Keratinocyte (primary cell): ENCODE results near the gene XRCC3. TPM values are rescaled to one million over a fixed set of nuclear protein-coding genes. Genes with fewer than 3 reads are reported as not detected.

Source experiments
- DNase-seq: peaks from one replicate; pipeline ENCODE4 v3.0.0-alpha.2; 2011; ENCODE audit warnings: low read depth, missing footprints, low spot score
- FAIRE-seq: peaks from 2 replicates; lab custom pipeline; 2011; peaks lifted over from hg19 to GRCh38; lab: Jason Lieb, UNC
- H2AFZ ChIP-seq: 2 replicates; pipeline ENCODE4 v1.6.0; 2012; ENCODE audit warnings: low read length, control low read depth, inconsistent platforms; ENCODE audit not compliant: control insufficient read depth
- H3K27ac ChIP-seq: 2 replicates; pipeline ENCODE4 v1.5.1; 2011; ENCODE audit warnings: low read length; ENCODE audit not compliant: control insufficient read depth, insufficient read depth
- H3K27me3 ChIP-seq: 3 replicates; pipeline ENCODE4 v1.6.0; 2011; ENCODE audit warnings: low read length; ENCODE audit not compliant: control insufficient read depth, insufficient read depth; ENCODE audit errors: extremely low read depth
- H3K36me3 ChIP-seq, 2 experiments: 2 replicates in 1 of 2; 3 replicates in 1 of 2; pipeline ENCODE4 v1.5.1; 2011; ENCODE audit warnings: low read length in 2 of 2, mild to moderate bottlenecking in 1 of 2; ENCODE audit not compliant: control insufficient read depth in 2 of 2, insufficient read depth in 2 of 2; ENCODE audit errors: extremely low read depth in 1 of 2
- H3K4me1 ChIP-seq: 3 replicates; pipeline ENCODE4 v1.5.1; 2011; ENCODE audit warnings: low read length; ENCODE audit not compliant: control insufficient read depth, insufficient read depth; ENCODE audit errors: extremely low read depth
- H3K4me2 ChIP-seq: 3 replicates; pipeline ENCODE4 v1.6.0; 2011; ENCODE audit warnings: low read depth, low read length; ENCODE audit not compliant: control insufficient read depth, insufficient read depth; ENCODE audit errors: extremely low read depth
- H3K4me3 ChIP-seq, 3 experiments: fragments of 200-600 bp in 1 of 3; sonication (generic) in 1 of 3; 2 replicates in 2 of 3; 3 replicates in 1 of 3; pipeline ENCODE4 v1.5.1; 2011 to 2016; ENCODE audit warnings: low read length in 3 of 3, mild to moderate bottlenecking in 3 of 3, control low read depth in 2 of 3, inconsistent platforms in 1 of 3, low read depth in 1 of 3, mixed read lengths in 1 of 3, mixed run types in 1 of 3, moderate library complexity in 1 of 3; ENCODE audit not compliant: control insufficient read depth in 2 of 3, insufficient read depth in 2 of 3; ENCODE audit errors: extremely low read depth in 1 of 3
- H3K79me2 ChIP-seq: 2 replicates; pipeline ENCODE4 v1.6.0; 2012; ENCODE audit warnings: low read length; ENCODE audit not compliant: control insufficient read depth, insufficient read depth
- H3K9ac ChIP-seq: 3 replicates; pipeline ENCODE4 v1.6.0; 2011; ENCODE audit warnings: low read length; ENCODE audit not compliant: control insufficient read depth, insufficient read depth; ENCODE audit errors: extremely low read depth
- H3K9me1 ChIP-seq: 3 replicates; pipeline ENCODE4 v1.6.0; 2011; ENCODE audit warnings: low read length; ENCODE audit not compliant: control insufficient read depth, insufficient read depth; ENCODE audit errors: extremely low read depth
- H3K9me3 ChIP-seq: 2 replicates; pipeline ENCODE4 v1.5.1; 2012; ENCODE audit warnings: low read depth, low read length; ENCODE audit not compliant: control insufficient read depth
- H4K20me1 ChIP-seq: 3 replicates; pipeline ENCODE4 v1.6.0; 2011; ENCODE audit warnings: low read length; ENCODE audit not compliant: control insufficient read depth, insufficient read depth; ENCODE audit errors: extremely low read depth
- EZH2 ChIP-seq: IDR thresholded peaks from one replicate; pipeline ENCODE4 v1.6.1; 2012; ENCODE audit warnings: inconsistent platforms, mild to moderate bottlenecking, low read length, moderate library complexity
- dilution Hi-C: fragments of 300-500 bp; cut with MboI; formaldehyde crosslinking; loops from one replicate; pipeline ENCODE4 v1.7.0; 2020; ENCODE audit warnings: low sequenced_read_pairs; ENCODE audit not compliant: extremely low pct_ligation_motif_present
- polyA plus RNA-seq, 5 experiments: library from polyadenylated mRNA; depleted of rRNA in 3 of 5; stranded (reverse) in 3 of 5; stranded (forward) in 1 of 5; unstranded in 1 of 5; fragments of >200 nt; gene quantifications; 1 replicate in 1 of 5; 2 replicates in 3 of 5; 3 replicates in 1 of 5; pipeline versions ENCODE4 v1.2.1 to v1.2.3, GENCODE V29; 2011 to 2012; ENCODE audit warnings: missing spikeins in 2 of 5, low read depth in 1 of 5, low replicate concordance in 1 of 5
- TF ChIP-seq, protein P1 (sequence below), 3 experiments: IDR thresholded peaks in 1 of 3; conservative IDR thresholded peaks in 1 of 3; optimal IDR thresholded peaks in 1 of 3; 2 replicates in 2 of 3; 3 replicates in 1 of 3; pipeline versions ENCODE3 to v1.5.1; 2011; ENCODE audit warnings: low read length in 3 of 3, mild to moderate bottlenecking in 3 of 3, moderate library complexity in 2 of 3, control low read depth in 1 of 3, inconsistent platforms in 1 of 3; ENCODE audit not compliant: insufficient read depth in 2 of 3; ENCODE audit errors: extremely low read depth in 1 of 3

XRCC3 gene
- polyA plus RNA-seq, 1 donor (not counting 4 experiments of a cell fraction or from before 2014, with no cell fraction given) = 21.0 TPM

DNA sequence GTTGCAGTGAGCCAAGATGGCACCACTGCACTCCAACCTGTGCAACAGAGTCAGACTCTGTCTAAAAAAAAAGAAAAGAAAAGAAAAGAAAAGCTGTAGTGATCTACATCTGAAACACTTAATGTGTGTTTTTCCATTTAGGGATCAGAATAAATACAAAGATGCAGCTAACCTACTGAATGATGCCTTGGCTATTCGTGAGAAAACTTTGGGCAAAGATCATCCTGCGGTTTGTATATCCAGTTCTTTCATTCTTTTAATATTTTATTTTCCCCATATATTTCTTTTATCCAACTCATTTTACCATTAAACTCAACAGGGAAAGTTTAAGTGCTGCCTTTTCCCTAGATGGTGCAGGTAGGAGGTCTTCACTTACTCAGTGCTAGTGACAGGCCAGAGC is 45.9 kb downstream of the XRCC3 start:
- peaks cover 24 to 38% of the 10 kb centered on the region in 2 experiments for H3K36me3 ChIP-seq
- H4K20me1 ChIP-seq = peaks cover 8% of the 10 kb centered on the region

DNA sequence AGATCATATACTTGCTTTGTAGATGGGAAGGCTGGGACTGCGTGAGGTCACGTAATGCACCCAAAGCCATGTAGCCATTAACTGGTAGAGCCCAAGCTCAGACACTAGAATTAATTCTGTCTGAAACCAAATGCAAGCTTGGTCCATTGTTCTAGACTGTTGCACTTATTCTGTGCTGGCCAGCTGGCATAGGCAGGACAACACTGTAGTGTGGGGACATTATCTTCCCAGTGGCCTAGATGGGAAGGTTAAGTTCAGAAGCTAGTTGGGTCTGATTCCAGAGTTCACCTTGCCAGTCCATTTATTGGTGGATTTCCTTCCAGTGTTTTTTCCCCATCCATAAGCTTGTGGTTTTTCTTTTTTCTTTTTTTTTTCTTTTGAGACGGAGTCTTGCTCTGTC is 47.1 kb downstream of the XRCC3 start:
- peaks cover 9% of the 10 kb centered on the region for H3K4me1 ChIP-seq
- dilution Hi-C loops = no loop called here
- peaks cover 34% of the 10 kb centered on the region for H3K79me2 ChIP-seq
- no peak overlapping the region for H3K4me3 ChIP-seq
- DNase-seq = no peak
- H3K9ac ChIP-seq = no peak overlapping the region
- H2AFZ ChIP-seq = no peak overlapping the region
- H3K27ac ChIP-seq = no peak overlapping the region
- no peaks in the 10 kb centered on the region for H3K9me3 ChIP-seq
- peaks cover 3% of the 10 kb centered on the region for H3K9me1 ChIP-seq
- peaks cover 8% of the 10 kb centered on the region for H4K20me1 ChIP-seq
- no peaks in the 10 kb centered on the region for H3K27me3 ChIP-seq
- no peak for TF ChIP-seq EZH2
- TF ChIP-seq, protein P1, sequence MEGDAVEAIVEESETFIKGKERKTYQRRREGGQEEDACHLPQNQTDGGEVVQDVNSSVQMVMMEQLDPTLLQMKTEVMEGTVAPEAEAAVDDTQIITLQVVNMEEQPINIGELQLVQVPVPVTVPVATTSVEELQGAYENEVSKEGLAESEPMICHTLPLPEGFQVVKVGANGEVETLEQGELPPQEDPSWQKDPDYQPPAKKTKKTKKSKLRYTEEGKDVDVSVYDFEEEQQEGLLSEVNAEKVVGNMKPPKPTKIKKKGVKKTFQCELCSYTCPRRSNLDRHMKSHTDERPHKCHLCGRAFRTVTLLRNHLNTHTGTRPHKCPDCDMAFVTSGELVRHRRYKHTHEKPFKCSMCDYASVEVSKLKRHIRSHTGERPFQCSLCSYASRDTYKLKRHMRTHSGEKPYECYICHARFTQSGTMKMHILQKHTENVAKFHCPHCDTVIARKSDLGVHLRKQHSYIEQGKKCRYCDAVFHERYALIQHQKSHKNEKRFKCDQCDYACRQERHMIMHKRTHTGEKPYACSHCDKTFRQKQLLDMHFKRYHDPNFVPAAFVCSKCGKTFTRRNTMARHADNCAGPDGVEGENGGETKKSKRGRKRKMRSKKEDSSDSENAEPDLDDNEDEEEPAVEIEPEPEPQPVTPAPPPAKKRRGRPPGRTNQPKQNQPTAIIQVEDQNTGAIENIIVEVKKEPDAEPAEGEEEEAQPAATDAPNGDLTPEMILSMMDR (optimal IDR thresholded peaks at IDR 0.05 in 1 of 3, IDR thresholded peaks at IDR 0.05 in 1 of 3, conservative IDR thresholded peaks at IDR 0.05 in 1 of 3; ENCODE audit: extremely low read depth in 1 of 3, insufficient read depth in 2 of 3, low read length in 3 of 3) = no peak
- H3K36me3 ChIP-seq = peaks cover 25 to 37% of the 10 kb centered on the region in 2 experiments
- H3K4me2 ChIP-seq = no peak overlapping the region
- no peak for FAIRE-seq

More for the DNA sequence above, 45.9 kb downstream of the XRCC3 start:
- Histone ChIP-seq H3K9me1 (peaks cover 3% of the 10 kb centered on the region), H3K4me1 (peaks cover 9% of the 10 kb centered on the region), H3K79me2 (peaks cover 26% of the 10 kb centered on the region), H3K4me2 (no peak overlapping the region), H3K9me3 (no peaks in the 10 kb centered on the region), H3K27me3 (no peaks in the 10 kb centered on the region), H3K4me3 (no peak overlapping the region), H2AFZ (no peak overlapping the region), H3K27ac (no peak overlapping the region), H3K9ac (no peak overlapping the region)
- dilution Hi-C loops = no loop called here
- TF ChIP-seq EZH2 = no peak
- TF ChIP-seq, protein P1 (optimal IDR thresholded peaks at IDR 0.05 in 1 of 3, IDR thresholded peaks at IDR 0.05 in 1 of 3, conservative IDR thresholded peaks at IDR 0.05 in 1 of 3; ENCODE audit: extremely low read depth in 1 of 3, insufficient read depth in 2 of 3, low read length in 3 of 3) = no peak
- FAIRE-seq (no peak), DNase-seq (no peak)
